HepG2 (cell line): ENCODE results near the gene OR52A1.

Source experiments
- MAFF ChIP-seq: IDR thresholded peaks from 2 replicates; pipeline ENCODE4 v1.6.1; 2011; ENCODE audit warnings: low read depth, low read length, improper control_type of control experiment
- NCOA2 ChIP-seq: sonication (generic); formaldehyde crosslinking; IDR thresholded peaks from 2 replicates; pipeline ENCODE4 v1.8.0; 2022; ENCODE audit warnings: inconsistent platforms
- PCBP2 ChIP-seq: fragments of 200-400 bp; formaldehyde crosslinking; optimal IDR thresholded peaks from 2 replicates; pipeline ENCODE3; 2018; ENCODE audit warnings: low read length, low read depth; ENCODE audit not compliant: poor library complexity, severe bottlenecking
- POLR2G ChIP-seq: fragments of 200-400 bp; formaldehyde crosslinking; IDR thresholded peaks from 2 replicates; pipeline ENCODE4 v1.6.1; 2018; ENCODE audit warnings: mild to moderate bottlenecking, low read depth, low read length, moderate library complexity
- SIN3A ChIP-seq: IDR thresholded peaks from 2 replicates; pipeline ENCODE4 v1.6.1; 2011; ENCODE audit warnings: low read depth, mild to moderate bottlenecking, control low read depth, low read length, borderline replicate concordance
- ZFP36 ChIP-seq: fragments of 150-350 bp; IDR thresholded peaks from 2 replicates; pipeline ENCODE4 v1.6.1; 2018; ENCODE audit warnings: borderline replicate concordance, low read length, low read depth; ENCODE audit not compliant: partially characterized antibody
- TF ChIP-seq, protein P1 (sequence below): sonication (generic); formaldehyde crosslinking; IDR thresholded peaks from 2 replicates; pipeline ENCODE4 v1.5.0; 2020; ENCODE audit warnings: mild to moderate bottlenecking, missing genetic modification reagents, moderate library complexity
- TF ChIP-seq, protein P2 (sequence below), 2 experiments: fragments of 450-650 bp in 1 of 2; sonication (generic) in 1 of 2; formaldehyde crosslinking in 1 of 2; IDR thresholded peaks; 2 replicates each; pipeline versions ENCODE4 v1.6.1 to v1.8.0; 2016 to 2022; ENCODE audit warnings: antibody characterized with exemption in 1 of 2, mild to moderate bottlenecking in 1 of 2, missing genetic modification reagents in 1 of 2
- TF ChIP-seq, protein P3 (sequence below): fragments of 450-650 bp; IDR thresholded peaks from 2 replicates; pipeline ENCODE4 v1.6.1; 2017

DNA sequence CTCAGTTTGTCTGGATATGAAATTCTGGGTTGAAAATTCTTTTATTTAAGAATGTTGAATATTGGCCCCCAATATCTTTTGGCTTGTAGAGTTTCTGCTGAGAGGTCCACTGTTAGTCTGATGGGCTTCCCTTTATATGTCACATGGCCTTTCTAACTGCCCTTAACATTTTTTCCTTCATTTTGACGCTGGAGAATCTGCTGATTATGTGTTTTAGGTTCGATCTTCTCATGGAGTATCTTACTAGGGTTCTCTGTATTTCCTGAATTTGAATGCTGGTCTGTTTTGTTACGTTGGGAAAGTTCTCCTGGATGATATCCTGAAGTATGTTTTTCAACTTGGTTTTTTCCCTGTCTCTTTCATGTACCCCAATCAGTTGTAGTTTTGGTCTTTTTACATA is 39.2 kb downstream of the OR52A1 start:
- TF ChIP-seq, protein P1, sequence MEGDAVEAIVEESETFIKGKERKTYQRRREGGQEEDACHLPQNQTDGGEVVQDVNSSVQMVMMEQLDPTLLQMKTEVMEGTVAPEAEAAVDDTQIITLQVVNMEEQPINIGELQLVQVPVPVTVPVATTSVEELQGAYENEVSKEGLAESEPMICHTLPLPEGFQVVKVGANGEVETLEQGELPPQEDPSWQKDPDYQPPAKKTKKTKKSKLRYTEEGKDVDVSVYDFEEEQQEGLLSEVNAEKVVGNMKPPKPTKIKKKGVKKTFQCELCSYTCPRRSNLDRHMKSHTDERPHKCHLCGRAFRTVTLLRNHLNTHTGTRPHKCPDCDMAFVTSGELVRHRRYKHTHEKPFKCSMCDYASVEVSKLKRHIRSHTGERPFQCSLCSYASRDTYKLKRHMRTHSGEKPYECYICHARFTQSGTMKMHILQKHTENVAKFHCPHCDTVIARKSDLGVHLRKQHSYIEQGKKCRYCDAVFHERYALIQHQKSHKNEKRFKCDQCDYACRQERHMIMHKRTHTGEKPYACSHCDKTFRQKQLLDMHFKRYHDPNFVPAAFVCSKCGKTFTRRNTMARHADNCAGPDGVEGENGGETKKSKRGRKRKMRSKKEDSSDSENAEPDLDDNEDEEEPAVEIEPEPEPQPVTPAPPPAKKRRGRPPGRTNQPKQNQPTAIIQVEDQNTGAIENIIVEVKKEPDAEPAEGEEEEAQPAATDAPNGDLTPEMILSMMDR, result no peak
- TF ChIP-seq PCBP2 (no peak), ZFP36 (no peak), POLR2G (no peak), NCOA2 (CRISPR knock-in tag) (no peak), SIN3A (no peak), MAFF (no peak; the same call in 1 of the 2 replicates)
- TF ChIP-seq, protein P2, sequence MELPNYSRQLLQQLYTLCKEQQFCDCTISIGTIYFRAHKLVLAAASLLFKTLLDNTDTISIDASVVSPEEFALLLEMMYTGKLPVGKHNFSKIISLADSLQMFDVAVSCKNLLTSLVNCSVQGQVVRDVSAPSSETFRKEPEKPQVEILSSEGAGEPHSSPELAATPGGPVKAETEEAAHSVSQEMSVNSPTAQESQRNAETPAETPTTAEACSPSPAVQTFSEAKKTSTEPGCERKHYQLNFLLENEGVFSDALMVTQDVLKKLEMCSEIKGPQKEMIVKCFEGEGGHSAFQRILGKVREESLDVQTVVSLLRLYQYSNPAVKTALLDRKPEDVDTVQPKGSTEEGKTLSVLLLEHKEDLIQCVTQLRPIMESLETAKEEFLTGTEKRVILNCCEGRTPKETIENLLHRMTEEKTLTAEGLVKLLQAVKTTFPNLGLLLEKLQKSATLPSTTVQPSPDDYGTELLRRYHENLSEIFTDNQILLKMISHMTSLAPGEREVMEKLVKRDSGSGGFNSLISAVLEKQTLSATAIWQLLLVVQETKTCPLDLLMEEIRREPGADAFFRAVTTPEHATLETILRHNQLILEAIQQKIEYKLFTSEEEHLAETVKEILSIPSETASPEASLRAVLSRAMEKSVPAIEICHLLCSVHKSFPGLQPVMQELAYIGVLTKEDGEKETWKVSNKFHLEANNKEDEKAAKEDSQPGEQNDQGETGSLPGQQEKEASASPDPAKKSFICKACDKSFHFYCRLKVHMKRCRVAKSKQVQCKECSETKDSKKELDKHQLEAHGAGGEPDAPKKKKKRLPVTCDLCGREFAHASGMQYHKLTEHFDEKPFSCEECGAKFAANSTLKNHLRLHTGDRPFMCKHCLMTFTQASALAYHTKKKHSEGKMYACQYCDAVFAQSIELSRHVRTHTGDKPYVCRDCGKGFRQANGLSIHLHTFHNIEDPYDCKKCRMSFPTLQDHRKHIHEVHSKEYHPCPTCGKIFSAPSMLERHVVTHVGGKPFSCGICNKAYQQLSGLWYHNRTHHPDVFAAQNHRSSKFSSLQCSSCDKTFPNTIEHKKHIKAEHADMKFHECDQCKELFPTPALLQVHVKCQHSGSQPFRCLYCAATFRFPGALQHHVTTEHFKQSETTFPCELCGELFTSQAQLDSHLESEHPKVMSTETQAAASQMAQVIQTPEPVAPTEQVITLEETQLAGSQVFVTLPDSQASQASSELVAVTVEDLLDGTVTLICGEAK (IDR thresholded peaks at IDR 0.05), result no peak
- TF ChIP-seq, protein P2 (CRISPR knock-in tag; IDR thresholded peaks at IDR 0.05), result no peak
- TF ChIP-seq, protein P3, sequence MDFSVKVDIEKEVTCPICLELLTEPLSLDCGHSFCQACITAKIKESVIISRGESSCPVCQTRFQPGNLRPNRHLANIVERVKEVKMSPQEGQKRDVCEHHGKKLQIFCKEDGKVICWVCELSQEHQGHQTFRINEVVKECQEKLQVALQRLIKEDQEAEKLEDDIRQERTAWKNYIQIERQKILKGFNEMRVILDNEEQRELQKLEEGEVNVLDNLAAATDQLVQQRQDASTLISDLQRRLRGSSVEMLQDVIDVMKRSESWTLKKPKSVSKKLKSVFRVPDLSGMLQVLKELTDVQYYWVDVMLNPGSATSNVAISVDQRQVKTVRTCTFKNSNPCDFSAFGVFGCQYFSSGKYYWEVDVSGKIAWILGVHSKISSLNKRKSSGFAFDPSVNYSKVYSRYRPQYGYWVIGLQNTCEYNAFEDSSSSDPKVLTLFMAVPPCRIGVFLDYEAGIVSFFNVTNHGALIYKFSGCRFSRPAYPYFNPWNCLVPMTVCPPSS, result no peak
